Caco-2 (cell line): ENCODE measurements around the gene KPNA1. TPM values are rescaled to one million over a fixed set of nuclear protein-coding genes. Genes with fewer than 3 reads are reported as not detected.
"Not testable (repeated sequence)": the region's sequence is repeated elsewhere in the genome, so short reads cannot be mapped to it uniquely, and the experiment has no call there.

ENCODE experiments used
- BruUV-seq: library from RNA; stranded (reverse); fragments of 400-500 nt; replicated peaks from 2 replicates; lab custom pipeline; 2021; lab: Mats Ljungman, UMichigan
- CTCF ChIA-PET: fragments of 300-600 bp; sonication (Branson Sonifier 250); formaldehyde crosslinking; loops from one replicate; lab custom pipeline; 2022; ENCODE audit warnings: antibody characterized with exemption; lab: Charles Lee
- POLR2A ChIA-PET: fragments of 300-600 bp; sonication (Branson Sonifier 250); formaldehyde crosslinking; loops from one replicate; lab custom pipeline; 2022; ENCODE audit warnings: antibody characterized with exemption; lab: Charles Lee
- DNase-seq, 2 experiments: peaks; one replicate each; pipeline versions ENCODE4 v3.0.0 to v3.0.0-alpha.2; 2020 to 2022
- H3K27me3 ChIP-seq: replicated peaks from 2 replicates; pipeline ENCODE4 v1.6.0; 2011; ENCODE audit warnings: low read length; ENCODE audit not compliant: control insufficient read depth, insufficient read depth
- H3K36me3 ChIP-seq: 2 replicates; pipeline ENCODE4 v1.5.1; 2011; ENCODE audit warnings: low read length; ENCODE audit not compliant: control insufficient read depth, insufficient read depth
- H3K4me1 ChIP-seq: fragments of 250-450 bp; sonication (Bioruptor Pico); 2 replicates; pipeline ENCODE4 v1.5.1; 2020; ENCODE audit warnings: mild to moderate bottlenecking
- H3K4me3 ChIP-seq: 2 replicates; pipeline ENCODE4 v1.5.1; 2011; ENCODE audit warnings: low read depth, mild to moderate bottlenecking, control low read depth, low read length
- H3K9me3 ChIP-seq: fragments of 250-450 bp; sonication (Bioruptor Pico); 2 replicates; pipeline ENCODE4 v1.5.1; 2020; ENCODE audit warnings: mild to moderate bottlenecking, moderate library complexity
- H3K27ac Mint-ChIP-seq: one replicate; pipeline ENCODE4 v1.8.0; 2022; ENCODE audit warnings: mixed read lengths; ENCODE audit not compliant: unreplicated experiment
- H3K27me3 Mint-ChIP-seq: one replicate; pipeline ENCODE4 v1.8.0; 2022; ENCODE audit warnings: mixed read lengths; ENCODE audit not compliant: insufficient read depth, unreplicated experiment
- H3K36me3 Mint-ChIP-seq: one replicate; pipeline ENCODE4 v1.8.0; 2022; ENCODE audit warnings: mild to moderate bottlenecking, mixed read lengths; ENCODE audit not compliant: insufficient read depth, unreplicated experiment
- H3K4me1 Mint-ChIP-seq: one replicate; pipeline ENCODE4 v1.8.0; 2022; ENCODE audit warnings: low read depth, mixed read lengths; ENCODE audit not compliant: unreplicated experiment
- H3K4me3 Mint-ChIP-seq: one replicate; pipeline ENCODE4 v1.8.0; 2022; ENCODE audit warnings: mild to moderate bottlenecking, moderate library complexity, mixed read lengths; ENCODE audit not compliant: unreplicated experiment
- H3K9me3 Mint-ChIP-seq: one replicate; pipeline ENCODE4 v1.8.0; 2022; ENCODE audit warnings: mixed read lengths; ENCODE audit not compliant: unreplicated experiment
- intact Hi-C: fragments of 100-400 bp; cut with micrococcal nuclease; formaldehyde crosslinking; loops from one replicate; pipeline ENCODE4 v1.10.0; 2022; ENCODE audit not compliant: unreplicated experiment
- total RNA-seq: library from RNA; stranded (reverse); gene quantifications from 2 replicates; pipeline ENCODE4 v1.2.3, GENCODE V29; 2022
- TF ChIP-seq, protein P1 (sequence below), 2 experiments: fragments of 200-600 bp in 1 of 2; IDR thresholded peaks; 1 replicate in 1 of 2; 2 replicates in 1 of 2; pipeline versions ENCODE4 v1.5.1 to v1.8.0; 2011 to 2022; ENCODE audit warnings: antibody characterized with exemption in 1 of 2, control low read depth in 1 of 2, inconsistent platforms in 1 of 2, low read depth in 1 of 2, low read length in 1 of 2, mild to moderate bottlenecking in 1 of 2, moderate library complexity in 1 of 2; ENCODE audit not compliant: insufficient read depth in 1 of 2, severe bottlenecking in 1 of 2, unreplicated experiment in 1 of 2

The KPNA1 gene
- total RNA-seq, 1 experiment from 2014 or later: 82.0 TPM

GRCh38 chr3:122512284-122512683, 2.5 kb downstream of the KPNA1 start:
- H3K4me3 Mint-ChIP-seq: no peak overlapping the region
- H3K4me1 ChIP-seq: peaks cover 18% of the 10 kb centered on the region

DNA sequence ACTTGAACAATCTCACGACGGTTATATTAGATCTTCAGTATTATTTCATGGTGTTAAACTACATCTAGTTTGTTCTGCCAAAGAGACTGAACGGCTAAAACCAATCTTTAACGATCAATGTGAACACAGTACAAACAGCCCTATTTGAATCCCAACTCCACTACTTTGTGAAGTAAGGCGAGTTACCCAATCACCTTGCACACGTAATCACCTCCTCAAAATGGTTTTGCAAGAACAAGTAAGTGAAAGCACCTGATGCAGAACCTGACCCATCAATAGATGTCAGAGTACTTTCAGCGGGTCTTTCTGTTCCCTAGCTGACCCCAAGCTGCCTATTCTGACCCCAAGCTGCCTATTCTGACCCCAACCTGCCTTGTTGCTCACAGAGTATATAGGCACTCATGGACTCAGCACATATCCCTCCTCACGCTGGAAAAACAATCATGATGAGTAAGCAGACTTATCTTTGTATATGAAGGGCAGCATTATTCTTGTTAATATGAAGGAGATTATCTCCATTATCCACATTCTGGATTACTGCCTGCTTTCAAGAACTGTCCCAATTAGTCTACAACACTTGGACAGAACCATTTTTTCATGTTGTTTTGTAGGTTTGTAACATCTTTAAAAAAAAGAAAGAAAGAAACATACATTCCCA, 3.7 kb downstream of the KPNA1 start:
- DNase-seq: no peak
- no peaks in the 10 kb centered on the region for H3K36me3 ChIP-seq
- peaks cover 18% of the 10 kb centered on the region for H3K4me1 ChIP-seq
- H3K9me3 ChIP-seq: no peaks in the 10 kb centered on the region
- no peak overlapping the region for H3K4me3 ChIP-seq
- Mint-ChIP-seq H3K36me3 (peaks cover 6% of the 10 kb centered on the region), H3K27me3 (no peaks in the 10 kb centered on the region), H3K27ac (no peak overlapping the region), H3K4me3 (no peak overlapping the region), H3K9me3 (no peaks in the 10 kb centered on the region), H3K4me1 (peaks cover 24% of the 10 kb centered on the region)
- ChIA-PET POLR2A (no interaction called here), CTCF (no interaction called here)
- no peaks in the 10 kb centered on the region for H3K27me3 ChIP-seq
- TF ChIP-seq, protein P1, sequence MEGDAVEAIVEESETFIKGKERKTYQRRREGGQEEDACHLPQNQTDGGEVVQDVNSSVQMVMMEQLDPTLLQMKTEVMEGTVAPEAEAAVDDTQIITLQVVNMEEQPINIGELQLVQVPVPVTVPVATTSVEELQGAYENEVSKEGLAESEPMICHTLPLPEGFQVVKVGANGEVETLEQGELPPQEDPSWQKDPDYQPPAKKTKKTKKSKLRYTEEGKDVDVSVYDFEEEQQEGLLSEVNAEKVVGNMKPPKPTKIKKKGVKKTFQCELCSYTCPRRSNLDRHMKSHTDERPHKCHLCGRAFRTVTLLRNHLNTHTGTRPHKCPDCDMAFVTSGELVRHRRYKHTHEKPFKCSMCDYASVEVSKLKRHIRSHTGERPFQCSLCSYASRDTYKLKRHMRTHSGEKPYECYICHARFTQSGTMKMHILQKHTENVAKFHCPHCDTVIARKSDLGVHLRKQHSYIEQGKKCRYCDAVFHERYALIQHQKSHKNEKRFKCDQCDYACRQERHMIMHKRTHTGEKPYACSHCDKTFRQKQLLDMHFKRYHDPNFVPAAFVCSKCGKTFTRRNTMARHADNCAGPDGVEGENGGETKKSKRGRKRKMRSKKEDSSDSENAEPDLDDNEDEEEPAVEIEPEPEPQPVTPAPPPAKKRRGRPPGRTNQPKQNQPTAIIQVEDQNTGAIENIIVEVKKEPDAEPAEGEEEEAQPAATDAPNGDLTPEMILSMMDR (IDR thresholded peaks at IDR 0.05; ENCODE audit: insufficient read depth in 1 of 2, low read depth in 1 of 2, low read length in 1 of 2, severe bottlenecking in 1 of 2, unreplicated experiment in 1 of 2): no peak
- no TSS peak for BruUV-seq
- intact Hi-C loops: loop anchor here (5.0 kb wide), 1 partner anchor 44 kb away; no protein-coding TSS in a partner anchor

More at GRCh38 chr3:122512284-122512683, 2.5 kb downstream of the KPNA1 start:
- DNase-seq: no peak
- no peaks in the 10 kb centered on the region for H3K27me3 ChIP-seq
- intact Hi-C loops: loop anchor here (5.0 kb wide), 1 partner anchor 45 kb away; no protein-coding TSS in a partner anchor
- peaks cover 24% of the 10 kb centered on the region for H3K4me1 Mint-ChIP-seq
- no TSS peak for BruUV-seq
- H3K9me3 Mint-ChIP-seq: no peaks in the 10 kb centered on the region
- no peak overlapping the region for H3K27ac Mint-ChIP-seq
- no peak overlapping the region for H3K4me3 ChIP-seq
- H3K9me3 ChIP-seq: no peaks in the 10 kb centered on the region
- ChIA-PET POLR2A (no interaction called here), CTCF (no interaction called here)
- no peaks in the 10 kb centered on the region for H3K36me3 ChIP-seq
- no peaks in the 10 kb centered on the region for H3K27me3 Mint-ChIP-seq
- TF ChIP-seq, protein P1 (IDR thresholded peaks at IDR 0.05; ENCODE audit: insufficient read depth in 1 of 2, low read depth in 1 of 2, low read length in 1 of 2, severe bottlenecking in 1 of 2, unreplicated experiment in 1 of 2): no peak
- H3K36me3 Mint-ChIP-seq: peaks cover 6% of the 10 kb centered on the region

- POLR2A ChIA-PET, H3K27me3 ChIP-seq, CTCF ChIA-PET, H3K4me3 Mint-ChIP-seq, H3K36me3 Mint-ChIP-seq, intact Hi-C loops, H3K9me3 Mint-ChIP-seq, H3K36me3 ChIP-seq, H3K4me3 ChIP-seq, H3K9me3 ChIP-seq, BruUV-seq, H3K27me3 Mint-ChIP-seq, H3K27ac Mint-ChIP-seq, DNase-seq: not testable (repeated sequence)
- H3K4me1 ChIP-seq: peaks cover 18% of the 10 kb centered on the region
- peaks cover 22% of the 10 kb centered on the region for H3K4me1 Mint-ChIP-seq
Measured at GRCh38 chr3:122508944-122509343, 5.8 kb downstream of the KPNA1 start.
